OCI-LY7 (cell line): Measurements from ENCODE around the gene FHIT.

Source experiments
- EZH2phosphoT487 ChIP-seq: fragments of 200-600 bp; sonication (generic); IDR thresholded peaks from 2 replicates; pipeline ENCODE4 v1.6.1; 2018; ENCODE audit warnings: low read depth, borderline replicate concordance, mild to moderate bottlenecking, mixed run types, antibody characterized with exemption, low read length, moderate library complexity, mixed read lengths
- TF ChIP-seq, protein P1 (sequence below): fragments of 200-600 bp; sonication (generic); conservative IDR thresholded peaks from 2 replicates; pipeline ENCODE4 v1.5.1; 2014; ENCODE audit warnings: mild to moderate bottlenecking, antibody characterized with exemption, low read length, moderate library complexity, mixed read lengths

GRCh38 chr3:60444898-60445437 lies 806.3 kb downstream of the FHIT start:
- TF ChIP-seq, protein P1, sequence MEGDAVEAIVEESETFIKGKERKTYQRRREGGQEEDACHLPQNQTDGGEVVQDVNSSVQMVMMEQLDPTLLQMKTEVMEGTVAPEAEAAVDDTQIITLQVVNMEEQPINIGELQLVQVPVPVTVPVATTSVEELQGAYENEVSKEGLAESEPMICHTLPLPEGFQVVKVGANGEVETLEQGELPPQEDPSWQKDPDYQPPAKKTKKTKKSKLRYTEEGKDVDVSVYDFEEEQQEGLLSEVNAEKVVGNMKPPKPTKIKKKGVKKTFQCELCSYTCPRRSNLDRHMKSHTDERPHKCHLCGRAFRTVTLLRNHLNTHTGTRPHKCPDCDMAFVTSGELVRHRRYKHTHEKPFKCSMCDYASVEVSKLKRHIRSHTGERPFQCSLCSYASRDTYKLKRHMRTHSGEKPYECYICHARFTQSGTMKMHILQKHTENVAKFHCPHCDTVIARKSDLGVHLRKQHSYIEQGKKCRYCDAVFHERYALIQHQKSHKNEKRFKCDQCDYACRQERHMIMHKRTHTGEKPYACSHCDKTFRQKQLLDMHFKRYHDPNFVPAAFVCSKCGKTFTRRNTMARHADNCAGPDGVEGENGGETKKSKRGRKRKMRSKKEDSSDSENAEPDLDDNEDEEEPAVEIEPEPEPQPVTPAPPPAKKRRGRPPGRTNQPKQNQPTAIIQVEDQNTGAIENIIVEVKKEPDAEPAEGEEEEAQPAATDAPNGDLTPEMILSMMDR = no peak
- no peak for TF ChIP-seq EZH2phosphoT487
